GM19438 (cell line): ENCODE data around the gene PSMG3.
A peak's percentile ranks its signal among the peaks of the same experiment; 100 is the strongest.

Experiments used
- ATAC-seq: cut with Tn5 transposase; IDR thresholded peaks from one replicate; pipeline ENCODE4 v1.9.1; 2021; ENCODE audit warnings: low read depth; ENCODE audit not compliant: unreplicated experiment

Gene PSMG3

DNA sequence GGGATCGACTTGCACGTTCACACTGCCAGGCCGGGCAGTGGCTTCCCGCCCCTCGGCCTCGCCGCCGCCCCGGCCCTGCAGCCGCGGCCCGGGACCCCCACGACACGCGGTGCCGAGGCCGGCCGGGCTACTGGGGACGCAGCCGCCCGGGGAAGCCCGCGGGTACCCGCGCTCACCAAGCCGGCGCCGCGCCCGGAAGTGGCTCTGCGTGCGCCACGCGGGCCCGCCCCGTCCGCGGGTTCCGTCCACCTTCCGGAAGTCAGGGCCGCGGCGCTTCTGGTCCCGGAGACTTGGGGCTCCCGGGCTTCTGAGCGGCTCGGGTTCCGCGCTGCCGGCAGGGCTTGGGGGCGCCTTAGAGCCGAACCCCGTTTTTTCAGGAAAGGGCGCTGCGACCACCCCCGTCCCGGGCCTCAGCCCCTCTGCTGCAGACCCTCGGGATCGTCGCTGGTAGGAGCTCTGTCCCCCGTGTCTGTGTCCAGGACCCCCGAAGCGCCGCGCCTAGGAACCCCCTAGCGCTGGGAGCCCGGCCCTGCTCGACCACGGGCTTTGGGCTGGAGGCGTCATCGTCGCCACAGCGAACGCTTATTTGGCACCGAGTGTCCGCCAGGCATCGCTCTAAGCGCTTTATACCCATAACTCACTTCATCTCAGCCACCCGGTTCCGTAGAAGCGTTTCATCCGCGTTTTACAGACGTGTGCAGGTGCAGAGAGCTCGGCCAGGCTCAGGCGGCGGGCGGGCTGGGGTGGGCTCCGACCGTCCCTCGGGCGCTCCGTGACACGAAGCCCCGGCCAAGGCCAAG, at the start of gene PSMG3:
Gene PSMG3, minus strand, starts transcription at position 200 of the 800 bp plus-strand sequence. CDS start 693 bp downstream, outside the sequence.
- peak; percentile 89 for ATAC-seq

GRCh38 chr7:1618475-1618874, 48.6 kb upstream of the PSMG3 start:
- no peak for ATAC-seq

DNA sequence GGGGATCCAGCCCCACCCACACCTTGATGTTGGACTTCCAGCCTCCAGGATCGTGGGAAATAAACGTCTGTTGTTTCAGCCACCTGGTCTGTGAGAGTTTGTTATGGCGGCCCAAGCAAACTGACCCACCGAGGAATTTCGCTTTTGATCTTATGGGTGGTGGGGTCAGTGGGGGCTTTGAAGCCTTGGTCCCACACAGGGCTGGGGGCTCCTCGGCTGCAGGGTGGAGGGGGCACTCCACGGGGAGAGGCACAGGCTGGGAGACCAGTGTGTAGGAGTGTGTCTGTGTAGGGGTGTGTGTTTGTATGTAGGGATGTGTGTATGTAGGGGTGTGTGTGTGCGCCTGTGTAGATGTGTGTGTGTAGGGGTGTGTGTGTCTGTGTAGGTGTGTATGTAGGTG, 48.1 kb upstream of the PSMG3 start:
- no peak for ATAC-seq

- no peak for ATAC-seq
Observed at GRCh38 chr7:1616741-1617140, 46.9 kb upstream of the PSMG3 start.

DNA sequence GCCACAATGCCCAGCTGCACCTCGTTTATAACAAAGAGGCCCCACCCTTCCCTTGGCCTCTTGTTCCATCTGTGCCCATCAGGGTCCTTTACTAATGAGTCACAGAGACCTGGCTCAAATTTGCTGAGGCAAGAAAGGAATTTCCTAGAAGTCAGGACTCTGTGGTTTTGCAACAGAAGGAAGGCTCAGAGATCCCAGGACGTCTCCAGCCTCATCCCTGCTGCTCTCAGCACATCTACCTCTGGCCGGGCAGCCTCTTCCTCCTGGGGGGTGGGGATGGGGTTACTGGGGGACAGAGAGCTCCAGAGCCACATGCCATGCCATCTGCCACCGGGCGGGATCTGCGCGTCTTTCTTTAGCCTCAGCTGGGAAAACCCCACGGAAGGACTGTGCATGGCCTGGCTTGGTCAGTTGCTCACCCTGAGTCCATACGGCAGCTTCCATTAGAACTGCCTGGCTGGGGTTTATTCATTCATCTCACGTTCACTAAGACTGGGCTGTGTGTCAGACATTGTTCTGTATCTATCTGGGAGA, 41.9 kb upstream of the PSMG3 start:
- no peak for ATAC-seq

GRCh38 chr7:1610678-1611302, 41.0 kb upstream of the PSMG3 start:
- no peak for ATAC-seq

GRCh38 chr7:1610013-1610677, 40.3 kb upstream of the PSMG3 start:
- no peak for ATAC-seq

- no peak for ATAC-seq
Observed at GRCh38 chr7:1609023-1609422, 39.2 kb upstream of the PSMG3 start.

- ATAC-seq = no peak
Observed at GRCh38 chr7:1608318-1608717, 38.5 kb upstream of the PSMG3 start.

DNA sequence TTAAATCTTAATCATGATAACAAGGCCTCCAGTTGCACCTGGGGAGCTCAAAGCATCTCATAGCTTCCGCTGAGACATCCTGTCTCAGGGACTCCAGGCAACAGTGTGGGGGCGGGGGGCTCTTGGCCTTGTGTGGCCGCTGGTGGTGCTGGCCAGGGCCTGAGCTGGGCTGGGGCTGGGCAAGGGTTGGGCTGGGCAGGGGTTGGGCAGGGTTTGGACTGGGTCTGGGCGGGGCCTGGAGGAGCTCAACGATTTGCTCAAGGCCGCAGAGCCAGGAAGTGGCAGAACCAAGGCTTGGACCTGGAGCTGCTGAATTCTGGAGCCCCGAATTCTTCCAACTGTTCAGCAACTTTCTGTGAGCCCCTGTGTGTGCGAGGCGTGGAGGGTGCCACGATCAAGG, 37.9 kb upstream of the PSMG3 start:
- no peak for ATAC-seq

GRCh38 chr7:1607001-1607400, 37.2 kb upstream of the PSMG3 start:
- no peak for ATAC-seq

DNA sequence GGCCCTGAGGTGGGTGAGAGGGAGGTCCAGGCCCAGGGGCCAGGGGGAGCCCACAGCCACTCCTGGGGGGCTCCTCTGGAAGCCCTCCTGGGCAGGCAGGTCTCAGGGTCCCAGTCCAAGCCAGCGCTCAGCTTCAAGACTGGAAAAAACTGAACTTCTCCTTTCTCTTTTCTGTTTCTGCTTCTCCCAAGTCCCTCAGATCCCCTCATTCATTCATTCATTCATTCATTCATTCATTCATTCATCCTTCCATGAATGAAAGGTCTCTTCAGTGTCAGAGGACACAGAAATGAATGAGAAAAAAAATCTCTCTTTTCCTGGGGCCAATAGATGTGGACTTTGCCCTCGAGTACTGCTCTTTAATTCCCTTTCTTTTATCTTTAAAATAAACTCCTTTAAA, 34.6 kb upstream of the PSMG3 start:
- no peak for ATAC-seq

GRCh38 chr7:1603346-1604225, 33.8 kb upstream of the PSMG3 start:
- no peak for ATAC-seq

- no peak for ATAC-seq
Observed at GRCh38 chr7:1602386-1602785, 32.6 kb upstream of the PSMG3 start.

DNA sequence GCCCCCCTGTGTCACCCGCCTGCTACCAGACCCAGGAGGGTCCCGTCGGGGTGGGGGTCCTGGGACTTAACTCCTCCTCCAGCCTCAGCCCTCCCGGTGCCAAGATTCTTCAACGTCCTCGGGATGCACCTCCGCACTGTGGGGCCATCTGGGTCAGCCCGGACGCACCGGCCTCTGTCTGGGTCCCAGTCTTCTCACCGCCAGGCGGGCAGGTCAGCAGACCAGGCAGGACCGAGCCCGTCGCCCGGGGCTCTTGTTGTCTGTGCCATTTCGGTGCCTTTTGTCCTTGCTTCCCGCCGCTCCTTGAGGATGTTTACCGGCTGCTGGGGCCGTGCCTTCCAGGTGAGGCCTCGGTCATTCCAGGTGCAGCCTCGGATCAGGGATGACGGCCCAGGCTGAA, 32.1 kb upstream of the PSMG3 start:
- ATAC-seq = no peak

GRCh38 chr7:1599640-1600395, 30.0 kb upstream of the PSMG3 start:
- ATAC-seq = no peak

GRCh38 chr7:1598961-1599639, 29.3 kb upstream of the PSMG3 start:
- no peak for ATAC-seq

DNA sequence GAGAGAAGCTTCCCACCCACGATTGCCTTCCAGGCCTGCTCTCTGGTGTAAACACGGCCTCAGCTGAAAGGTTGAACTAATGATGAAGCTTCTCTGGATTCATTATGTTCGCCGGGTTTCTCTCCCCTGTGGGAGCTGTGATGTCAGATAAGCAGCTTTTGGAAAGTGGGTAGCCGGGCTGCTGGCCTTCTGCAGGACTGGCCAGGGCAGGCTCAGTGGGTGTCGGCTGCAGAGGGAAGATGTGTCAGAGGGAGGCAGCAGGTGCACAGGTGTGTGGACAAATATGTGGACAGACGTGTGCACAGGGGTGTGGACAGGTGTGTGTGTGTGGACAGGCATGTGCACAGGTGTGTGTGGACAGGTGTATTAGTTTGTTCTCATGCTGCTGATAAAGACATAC, 28.5 kb upstream of the PSMG3 start:
- no peak for ATAC-seq

DNA sequence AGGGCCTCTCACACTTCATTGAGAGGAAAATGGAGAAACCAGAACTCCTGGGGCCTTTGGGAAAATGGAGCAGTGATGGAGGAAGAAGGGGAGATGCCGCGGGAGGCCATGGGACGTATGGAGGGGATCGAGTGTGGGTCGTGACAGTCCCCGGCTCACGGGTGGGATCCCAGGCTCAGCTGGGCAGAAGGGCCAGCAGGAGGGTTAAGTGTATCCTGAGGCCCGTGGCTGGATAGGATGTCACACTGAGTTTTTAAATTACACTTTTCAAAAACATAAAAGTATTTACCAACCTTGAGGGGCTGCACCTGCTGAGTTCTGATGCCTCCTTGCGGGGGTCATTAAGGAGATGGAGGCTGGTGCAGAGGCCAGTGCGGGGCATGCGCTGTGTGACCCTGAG, 28.0 kb upstream of the PSMG3 start:
- ATAC-seq = no peak
